WTC11 (cell line): Measurements from ENCODE around the gene GHR.

Experiments used
- CREM ChIP-seq: sonication (generic); formaldehyde crosslinking; IDR thresholded peaks from 2 replicates; pipeline ENCODE4 v1.8.1; 2022; ENCODE audit warnings: mild to moderate bottlenecking, missing genetic modification reagents, moderate library complexity
- HMGA2 ChIP-seq: fragments of 250-450 bp; sonication (Bioruptor Pico); IDR thresholded peaks from 2 replicates; pipeline ENCODE4 v1.4.0; 2021; ENCODE audit warnings: mild to moderate bottlenecking, moderate library complexity
- MYBL2 ChIP-seq: sonication (generic); formaldehyde crosslinking; IDR thresholded peaks from 2 replicates; pipeline ENCODE4 v1.8.1; 2023; ENCODE audit warnings: mild to moderate bottlenecking, moderate library complexity, missing genetic modification reagents
- SMAD3 ChIP-seq: sonication (generic); formaldehyde crosslinking; IDR thresholded peaks from 2 replicates; pipeline ENCODE4 v1.8.0; 2022; ENCODE audit warnings: missing genetic modification reagents, mild to moderate bottlenecking, borderline replicate concordance
- SMAD4 ChIP-seq: sonication (generic); formaldehyde crosslinking; IDR thresholded peaks from 2 replicates; pipeline ENCODE4 v1.8.0; 2022; ENCODE audit warnings: mild to moderate bottlenecking, missing genetic modification reagents
- ZNF317 ChIP-seq: sonication (generic); formaldehyde crosslinking; IDR thresholded peaks from 2 replicates; pipeline ENCODE4 v1.8.1; 2023; ENCODE audit warnings: low read depth, mild to moderate bottlenecking, moderate library complexity, missing genetic modification reagents, borderline replicate concordance
- ZNF671 ChIP-seq: fragments of 250-450 bp; sonication (Bioruptor Pico); IDR thresholded peaks from 2 replicates; pipeline ENCODE4 v1.8.0; 2021; ENCODE audit warnings: mild to moderate bottlenecking
- TF ChIP-seq, protein P1 (sequence below): fragments of 200-600 bp; IDR thresholded peaks from 2 replicates; pipeline ENCODE4 v1.8.0; 2022; ENCODE audit warnings: antibody characterized with exemption
- TF ChIP-seq, protein P2 (sequence below): sonication (generic); formaldehyde crosslinking; IDR thresholded peaks from 2 replicates; pipeline ENCODE4 v1.8.0; 2022; ENCODE audit warnings: mild to moderate bottlenecking, missing genetic modification reagents
- TF ChIP-seq, protein P3 (sequence below): sonication (generic); formaldehyde crosslinking; IDR thresholded peaks from 2 replicates; pipeline ENCODE4 v1.8.0; 2022; ENCODE audit warnings: mild to moderate bottlenecking, missing genetic modification reagents
- TF ChIP-seq, protein P4 (sequence below): sonication (generic); formaldehyde crosslinking; IDR thresholded peaks from 2 replicates; pipeline ENCODE4 v1.8.0; 2022; ENCODE audit warnings: mild to moderate bottlenecking, missing genetic modification reagents
- TF ChIP-seq, protein P5 (sequence below): sonication (generic); formaldehyde crosslinking; IDR thresholded peaks from 2 replicates; pipeline ENCODE4 v1.8.1; 2023; ENCODE audit warnings: mild to moderate bottlenecking, missing genetic modification reagents
- TF ChIP-seq, protein P6 (sequence below): sonication (generic); formaldehyde crosslinking; IDR thresholded peaks from 2 replicates; pipeline ENCODE4 v1.8.1; 2023; ENCODE audit warnings: mild to moderate bottlenecking, missing genetic modification reagents

DNA sequence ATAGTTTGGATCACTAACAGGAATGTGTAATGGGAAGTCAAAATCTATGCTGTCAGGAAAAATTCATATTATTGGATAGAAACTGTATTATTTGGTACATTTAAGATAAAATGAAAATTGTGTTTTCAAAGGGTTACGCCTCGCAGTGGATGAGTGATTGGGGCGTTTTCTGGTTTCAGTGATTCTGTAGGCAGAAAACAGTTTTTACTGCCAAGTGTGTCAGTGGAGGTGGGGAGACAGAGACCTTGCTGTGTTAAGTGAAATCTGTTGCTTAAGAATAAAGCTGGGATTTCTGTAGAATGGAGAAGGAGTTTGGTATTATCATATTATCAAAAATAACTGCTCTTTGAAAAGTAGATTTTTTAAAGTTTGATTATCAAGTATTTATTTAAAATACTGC lies 69.7 kb downstream of the GHR start:
- TF ChIP-seq, protein P1, sequence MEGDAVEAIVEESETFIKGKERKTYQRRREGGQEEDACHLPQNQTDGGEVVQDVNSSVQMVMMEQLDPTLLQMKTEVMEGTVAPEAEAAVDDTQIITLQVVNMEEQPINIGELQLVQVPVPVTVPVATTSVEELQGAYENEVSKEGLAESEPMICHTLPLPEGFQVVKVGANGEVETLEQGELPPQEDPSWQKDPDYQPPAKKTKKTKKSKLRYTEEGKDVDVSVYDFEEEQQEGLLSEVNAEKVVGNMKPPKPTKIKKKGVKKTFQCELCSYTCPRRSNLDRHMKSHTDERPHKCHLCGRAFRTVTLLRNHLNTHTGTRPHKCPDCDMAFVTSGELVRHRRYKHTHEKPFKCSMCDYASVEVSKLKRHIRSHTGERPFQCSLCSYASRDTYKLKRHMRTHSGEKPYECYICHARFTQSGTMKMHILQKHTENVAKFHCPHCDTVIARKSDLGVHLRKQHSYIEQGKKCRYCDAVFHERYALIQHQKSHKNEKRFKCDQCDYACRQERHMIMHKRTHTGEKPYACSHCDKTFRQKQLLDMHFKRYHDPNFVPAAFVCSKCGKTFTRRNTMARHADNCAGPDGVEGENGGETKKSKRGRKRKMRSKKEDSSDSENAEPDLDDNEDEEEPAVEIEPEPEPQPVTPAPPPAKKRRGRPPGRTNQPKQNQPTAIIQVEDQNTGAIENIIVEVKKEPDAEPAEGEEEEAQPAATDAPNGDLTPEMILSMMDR = no peak
- TF ChIP-seq ZNF671 (CRISPR knock-in tag) = no peak
- no peak for TF ChIP-seq SMAD4 (CRISPR knock-in tag)
- TF ChIP-seq, protein P2, sequence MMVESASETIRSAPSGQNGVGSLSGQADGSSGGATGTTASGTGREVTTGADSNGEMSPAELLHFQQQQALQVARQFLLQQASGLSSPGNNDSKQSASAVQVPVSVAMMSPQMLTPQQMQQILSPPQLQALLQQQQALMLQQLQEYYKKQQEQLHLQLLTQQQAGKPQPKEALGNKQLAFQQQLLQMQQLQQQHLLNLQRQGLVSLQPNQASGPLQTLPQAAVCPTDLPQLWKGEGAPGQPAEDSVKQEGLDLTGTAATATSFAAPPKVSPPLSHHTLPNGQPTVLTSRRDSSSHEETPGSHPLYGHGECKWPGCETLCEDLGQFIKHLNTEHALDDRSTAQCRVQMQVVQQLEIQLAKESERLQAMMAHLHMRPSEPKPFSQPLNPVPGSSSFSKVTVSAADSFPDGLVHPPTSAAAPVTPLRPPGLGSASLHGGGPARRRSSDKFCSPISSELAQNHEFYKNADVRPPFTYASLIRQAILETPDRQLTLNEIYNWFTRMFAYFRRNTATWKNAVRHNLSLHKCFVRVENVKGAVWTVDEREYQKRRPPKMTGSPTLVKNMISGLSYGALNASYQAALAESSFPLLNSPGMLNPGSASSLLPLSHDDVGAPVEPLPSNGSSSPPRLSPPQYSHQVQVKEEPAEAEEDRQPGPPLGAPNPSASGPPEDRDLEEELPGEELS (CRISPR knock-in tag) = no peak
- TF ChIP-seq CREM (CRISPR knock-in tag) = no peak
- TF ChIP-seq SMAD3 (CRISPR knock-in tag) = no peak
- TF ChIP-seq, protein P3, sequence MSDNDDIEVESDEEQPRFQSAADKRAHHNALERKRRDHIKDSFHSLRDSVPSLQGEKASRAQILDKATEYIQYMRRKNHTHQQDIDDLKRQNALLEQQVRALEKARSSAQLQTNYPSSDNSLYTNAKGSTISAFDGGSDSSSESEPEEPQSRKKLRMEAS (CRISPR knock-in tag) = no peak
- TF ChIP-seq HMGA2 (CRISPR knock-in tag) = no peak
- TF ChIP-seq, protein P4, sequence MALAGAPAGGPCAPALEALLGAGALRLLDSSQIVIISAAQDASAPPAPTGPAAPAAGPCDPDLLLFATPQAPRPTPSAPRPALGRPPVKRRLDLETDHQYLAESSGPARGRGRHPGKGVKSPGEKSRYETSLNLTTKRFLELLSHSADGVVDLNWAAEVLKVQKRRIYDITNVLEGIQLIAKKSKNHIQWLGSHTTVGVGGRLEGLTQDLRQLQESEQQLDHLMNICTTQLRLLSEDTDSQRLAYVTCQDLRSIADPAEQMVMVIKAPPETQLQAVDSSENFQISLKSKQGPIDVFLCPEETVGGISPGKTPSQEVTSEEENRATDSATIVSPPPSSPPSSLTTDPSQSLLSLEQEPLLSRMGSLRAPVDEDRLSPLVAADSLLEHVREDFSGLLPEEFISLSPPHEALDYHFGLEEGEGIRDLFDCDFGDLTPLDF (CRISPR knock-in tag) = no peak
- TF ChIP-seq, protein P5, sequence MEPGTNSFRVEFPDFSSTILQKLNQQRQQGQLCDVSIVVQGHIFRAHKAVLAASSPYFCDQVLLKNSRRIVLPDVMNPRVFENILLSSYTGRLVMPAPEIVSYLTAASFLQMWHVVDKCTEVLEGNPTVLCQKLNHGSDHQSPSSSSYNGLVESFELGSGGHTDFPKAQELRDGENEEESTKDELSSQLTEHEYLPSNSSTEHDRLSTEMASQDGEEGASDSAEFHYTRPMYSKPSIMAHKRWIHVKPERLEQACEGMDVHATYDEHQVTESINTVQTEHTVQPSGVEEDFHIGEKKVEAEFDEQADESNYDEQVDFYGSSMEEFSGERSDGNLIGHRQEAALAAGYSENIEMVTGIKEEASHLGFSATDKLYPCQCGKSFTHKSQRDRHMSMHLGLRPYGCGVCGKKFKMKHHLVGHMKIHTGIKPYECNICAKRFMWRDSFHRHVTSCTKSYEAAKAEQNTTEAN (CRISPR knock-in tag) = no peak
- TF ChIP-seq, protein P6, sequence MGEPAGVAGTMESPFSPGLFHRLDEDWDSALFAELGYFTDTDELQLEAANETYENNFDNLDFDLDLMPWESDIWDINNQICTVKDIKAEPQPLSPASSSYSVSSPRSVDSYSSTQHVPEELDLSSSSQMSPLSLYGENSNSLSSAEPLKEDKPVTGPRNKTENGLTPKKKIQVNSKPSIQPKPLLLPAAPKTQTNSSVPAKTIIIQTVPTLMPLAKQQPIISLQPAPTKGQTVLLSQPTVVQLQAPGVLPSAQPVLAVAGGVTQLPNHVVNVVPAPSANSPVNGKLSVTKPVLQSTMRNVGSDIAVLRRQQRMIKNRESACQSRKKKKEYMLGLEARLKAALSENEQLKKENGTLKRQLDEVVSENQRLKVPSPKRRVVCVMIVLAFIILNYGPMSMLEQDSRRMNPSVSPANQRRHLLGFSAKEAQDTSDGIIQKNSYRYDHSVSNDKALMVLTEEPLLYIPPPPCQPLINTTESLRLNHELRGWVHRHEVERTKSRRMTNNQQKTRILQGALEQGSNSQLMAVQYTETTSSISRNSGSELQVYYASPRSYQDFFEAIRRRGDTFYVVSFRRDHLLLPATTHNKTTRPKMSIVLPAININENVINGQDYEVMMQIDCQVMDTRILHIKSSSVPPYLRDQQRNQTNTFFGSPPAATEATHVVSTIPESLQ (CRISPR knock-in tag) = no peak
- TF ChIP-seq ZNF317 (CRISPR knock-in tag) = no peak
- no peak for TF ChIP-seq MYBL2
